Activated CD4-positive, alpha-beta T cell treated with anti-CD3 and anti-CD28 coated beads, Interleukin-2, Interleukin-4, amounts not matched to agents 100 ng/mL and 50 ng/mL, durations not matched to agents 16 hours and 8 hours (primary cell): Measurements from ENCODE around the gene NTN4.
"Not testable (repeated sequence)": the region's sequence is repeated elsewhere in the genome, so short reads cannot be mapped to it uniquely, and the experiment has no call there.

Experiments
- DNase-seq: peaks from one replicate; pipeline ENCODE4 v3.0.0-alpha.2; 2020; ENCODE audit warnings: low spot score

NTN4 gene

GRCh38 chr12:95790033-95790916 is at the start of gene NTN4:
Gene NTN4, minus strand, starts transcription at chr12:95790764. Its CDS starts 455 bp downstream, at chr12:95790309.
- no peak for DNase-seq

- no peak for DNase-seq
Measured at GRCh38 chr12:95838125-95838524, 47.6 kb upstream of the NTN4 start.

GRCh38 chr12:95837240-95838038 is 46.9 kb upstream of the NTN4 start:
- DNase-seq = no peak

- DNase-seq = no peak
Measured at GRCh38 chr12:95836630-95837239, 46.2 kb upstream of the NTN4 start.

- DNase-seq = no peak
Measured at GRCh38 chr12:95836185-95836609, 45.6 kb upstream of the NTN4 start.

GRCh38 chr12:95834572-95834971 is 44.0 kb upstream of the NTN4 start:
- no peak for DNase-seq

- DNase-seq = peak; percentile 39
Measured at GRCh38 chr12:95830335-95831089, 39.9 kb upstream of the NTN4 start.

- DNase-seq = no peak
Measured at GRCh38 chr12:95829395-95829794, 38.8 kb upstream of the NTN4 start.

DNA sequence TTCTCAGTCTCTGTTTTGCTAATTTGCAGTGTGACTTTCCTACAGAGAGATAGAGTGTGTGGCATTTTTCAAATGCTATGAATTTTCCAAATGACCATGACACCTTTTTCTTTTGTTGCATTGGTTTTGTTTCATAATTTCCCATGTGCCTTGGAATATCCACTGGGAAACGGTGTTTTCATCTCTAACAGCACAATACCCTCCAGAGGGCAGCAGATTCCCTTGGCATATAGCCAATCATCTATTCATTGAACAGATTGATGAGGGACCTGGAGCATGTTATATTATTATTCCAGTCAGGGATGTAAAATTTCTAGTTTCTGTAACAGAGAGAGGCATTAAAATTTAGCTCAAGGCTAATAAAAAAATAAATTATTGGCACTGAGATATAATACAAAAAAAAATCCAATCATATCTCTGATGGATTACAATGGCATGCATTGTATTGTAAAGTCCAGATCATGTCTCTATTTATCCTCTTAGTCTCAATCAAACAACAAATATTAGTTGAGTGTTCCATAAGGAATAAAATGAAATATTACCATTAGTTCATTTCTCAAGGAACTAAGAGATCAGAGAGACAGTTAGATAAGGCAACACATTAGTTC is 29.6 kb upstream of the NTN4 start:
- DNase-seq = no peak

DNA sequence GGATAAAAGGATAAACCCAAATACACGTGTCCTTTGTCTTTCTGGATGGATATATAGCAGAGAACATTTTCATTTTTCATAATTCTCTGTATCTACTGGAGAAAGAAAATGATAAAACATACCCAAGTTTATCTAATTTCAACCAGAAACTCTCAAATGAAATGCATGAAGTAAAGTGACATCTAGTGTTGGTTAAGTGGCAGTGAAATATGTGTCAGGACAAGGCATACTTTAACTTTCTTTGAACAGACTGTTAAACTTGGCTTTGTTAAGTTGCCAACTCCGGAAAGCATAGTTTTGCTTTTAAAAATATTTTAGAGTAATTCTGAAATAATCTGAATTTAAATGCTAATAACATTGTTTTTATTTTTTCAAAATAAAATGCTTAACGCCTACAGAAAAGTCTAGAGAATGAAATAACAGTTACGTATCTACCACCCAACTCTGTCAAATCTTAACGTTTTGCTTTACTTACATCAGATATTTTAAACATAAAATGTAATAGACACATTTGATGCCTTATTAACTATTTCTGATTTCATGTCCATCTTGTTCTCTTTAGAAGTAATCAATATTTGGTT is 25.2 kb upstream of the NTN4 start:
- no peak for DNase-seq

GRCh38 chr12:95812155-95812554 is 21.6 kb upstream of the NTN4 start:
- DNase-seq = not testable (repeated sequence)

DNA sequence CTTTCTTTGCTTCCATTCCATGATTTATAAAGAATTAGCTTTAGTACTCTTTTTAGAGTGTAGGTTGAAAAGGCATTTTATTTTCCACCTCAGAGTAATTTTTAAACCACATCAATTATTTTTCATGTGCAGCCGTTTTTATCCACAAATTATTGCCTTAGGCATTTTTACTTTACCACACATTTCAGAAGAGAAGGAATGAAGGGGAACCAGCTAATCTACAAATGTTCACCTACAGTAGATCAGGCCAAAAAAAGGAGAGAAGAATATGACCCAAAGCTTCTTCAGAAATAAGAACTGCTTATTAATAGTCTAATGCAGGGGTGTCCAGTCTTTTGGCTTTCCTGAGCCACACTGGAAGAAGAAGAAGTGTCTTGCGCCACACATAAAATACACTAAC is 19.8 kb upstream of the NTN4 start:
- DNase-seq = no peak

DNA sequence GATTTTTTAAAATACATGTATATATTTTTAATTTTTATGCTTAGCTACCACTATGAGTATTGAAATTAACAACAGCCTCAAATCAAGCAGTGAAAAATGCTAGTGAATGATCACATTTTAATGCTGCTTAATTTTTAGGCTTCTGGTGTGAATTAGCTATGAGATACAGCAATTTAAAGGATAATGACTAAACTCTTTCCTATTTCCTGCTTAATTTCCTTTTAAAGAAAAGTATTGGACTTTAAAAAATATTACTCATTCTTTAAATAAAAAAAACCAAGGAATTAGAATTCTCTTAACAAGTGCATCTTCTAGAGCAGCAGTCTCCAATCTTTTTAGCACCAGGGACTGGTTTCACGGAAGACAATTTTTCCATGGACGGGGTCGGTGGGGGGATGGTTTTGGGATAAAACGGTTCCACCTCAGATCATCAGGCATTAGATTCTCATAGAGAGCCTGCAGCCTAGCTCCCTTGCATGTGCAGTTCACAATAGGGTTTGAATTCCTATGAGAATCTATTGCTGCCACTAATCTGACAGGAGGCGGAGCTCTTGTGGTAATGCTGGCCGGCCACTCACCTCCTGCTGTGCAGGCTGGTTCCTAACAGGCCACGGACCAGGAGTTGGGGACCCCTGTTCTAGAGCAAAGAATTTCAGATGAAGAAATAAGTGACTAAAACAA is 18.6 kb upstream of the NTN4 start:
- no peak for DNase-seq

GRCh38 chr12:95808146-95808545 is 17.6 kb upstream of the NTN4 start:
- no peak for DNase-seq

GRCh38 chr12:95805864-95806671 is 15.5 kb upstream of the NTN4 start:
- DNase-seq = no peak

GRCh38 chr12:95804291-95804690 is 13.7 kb upstream of the NTN4 start:
- DNase-seq = no peak

GRCh38 chr12:95803817-95804216 is 13.3 kb upstream of the NTN4 start:
- no peak for DNase-seq

DNA sequence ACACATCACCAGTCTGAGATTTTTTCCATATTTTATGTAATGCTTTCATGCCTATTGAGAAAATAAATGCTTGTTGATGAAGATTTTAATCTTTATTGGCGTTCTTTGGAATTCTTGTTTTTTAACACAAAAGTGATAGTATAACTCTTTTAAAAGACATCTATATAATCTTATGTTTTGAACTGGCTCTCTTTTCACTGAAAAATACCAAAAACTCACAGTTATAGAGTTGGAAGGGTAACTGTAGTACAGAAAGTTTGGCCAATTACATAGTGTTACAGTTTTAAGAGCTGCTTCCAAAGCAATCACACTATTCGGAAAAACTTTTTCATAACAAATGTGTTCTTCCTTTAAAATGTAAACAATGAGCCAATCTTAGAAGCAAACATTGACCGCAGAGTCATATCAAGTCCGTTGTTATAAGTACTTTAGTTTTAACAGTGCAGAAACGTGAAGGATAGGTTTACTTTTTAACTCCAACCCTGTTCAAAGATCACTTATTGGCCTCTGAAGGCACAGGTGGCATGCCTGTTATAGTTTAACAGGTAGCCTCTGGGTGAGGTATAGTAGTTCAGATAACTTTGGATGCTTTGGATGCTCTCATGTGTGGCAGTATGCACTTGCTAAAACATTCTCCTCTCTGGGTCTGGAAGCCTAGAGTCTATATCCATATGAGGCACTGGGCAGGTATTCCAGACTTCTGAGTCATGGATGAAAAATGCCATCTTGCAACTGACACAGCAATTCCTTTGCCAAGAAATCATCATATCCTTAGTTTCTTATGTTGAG is 12.1 kb upstream of the NTN4 start:
- DNase-seq = no peak

DNA sequence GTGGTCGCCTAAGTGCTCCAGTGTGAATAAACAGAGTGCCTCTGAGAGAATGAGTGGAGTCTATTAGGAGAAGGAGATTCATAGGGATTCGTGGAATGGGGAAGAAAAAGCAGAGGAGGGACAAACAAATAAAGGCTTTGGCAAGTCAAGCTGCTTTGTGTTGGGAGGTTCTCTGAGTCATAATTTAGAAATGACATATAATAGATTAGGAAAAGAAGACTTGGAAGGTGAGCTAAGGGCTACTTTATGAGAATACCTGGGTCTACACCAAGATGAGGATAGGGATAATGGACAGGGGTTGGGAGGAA is 6.4 kb upstream of the NTN4 start:
- DNase-seq = no peak
